ENCODE data around the gene HMGCR. TPM values are rescaled to one million over a fixed set of nuclear protein-coding genes. Genes with fewer than 3 reads are reported as not detected.
A peak's percentile ranks its signal among the peaks of the same experiment; 100 is the strongest.

Gene HMGCR
- total RNA-seq, 1 experiment from 2014 or later = 101 TPM

DNA sequence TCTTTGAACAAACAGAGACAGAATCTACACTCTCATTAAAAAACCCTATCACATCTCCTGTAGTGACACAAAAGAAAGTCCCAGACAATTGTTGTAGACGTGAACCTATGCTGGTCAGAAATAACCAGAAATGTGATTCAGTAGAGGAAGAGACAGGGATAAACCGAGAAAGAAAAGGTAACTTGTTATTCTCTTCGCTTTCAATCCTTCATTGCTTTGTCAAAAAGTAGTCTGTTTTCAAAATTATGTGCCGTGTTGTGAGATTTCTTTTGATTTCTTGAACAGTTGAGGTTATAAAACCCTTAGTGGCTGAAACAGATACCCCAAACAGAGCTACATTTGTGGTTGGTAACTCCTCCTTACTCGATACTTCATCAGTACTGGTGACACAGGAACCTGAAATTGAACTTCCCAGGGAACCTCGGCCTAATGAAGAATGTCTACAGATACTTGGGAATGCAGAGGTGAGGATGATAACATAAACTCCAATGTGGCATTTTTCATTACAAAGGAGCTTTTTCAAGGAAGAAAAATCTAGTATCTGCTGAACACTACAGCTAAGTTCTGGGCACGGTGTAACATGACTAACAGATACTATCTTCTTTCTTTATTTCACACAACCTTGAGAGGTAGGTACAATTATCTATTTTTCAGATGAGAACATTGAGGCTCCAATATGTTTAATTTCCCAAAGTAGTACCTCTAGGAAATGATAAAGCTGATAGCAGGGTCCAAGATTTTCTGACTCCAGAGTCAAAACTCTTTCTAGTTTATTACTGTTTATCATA lies 14.3 kb downstream of the HMGCR start:
- Histone ChIP-seq H3K4me2 (ENCODE audit: low read length) (no peak overlapping the region), H3K79me2 (ENCODE audit: insufficient read depth, low read length) (peaks cover 14% of the 10 kb centered on the region; the same call in 1 of the 2 replicates), H3K36me3 (ENCODE audit: control insufficient read depth in 1 of 2, insufficient read depth in 2 of 2, low read length in 2 of 2) (peaks cover 64 to 77% of the 10 kb centered on the region in 2 experiments), H3K4me1 (ENCODE audit: control insufficient read depth in 1 of 2, insufficient read depth in 2 of 2, low read length in 2 of 2) (no peaks in the 10 kb centered on the region), H3K9ac (ENCODE audit: low read length) (no peak overlapping the region), H3K9me2 (ENCODE audit: insufficient read depth) (no peaks in the 10 kb centered on the region), H3K27me3 (ENCODE audit: insufficient read depth, low read length) (no peaks in the 10 kb centered on the region), H3K4me3 (replicated peaks in 1 of 2; ENCODE audit: low read depth in 1 of 2, low read length in 2 of 2) (no peak overlapping the region), H3K27ac (ENCODE audit: low read depth, low read length) (no peak overlapping the region), H4K20me1 (ENCODE audit: insufficient read depth) (no peaks in the 10 kb centered on the region), H2AFZ (ENCODE audit: low read depth, low read length, poor library complexity, severe bottlenecking) (no peak overlapping the region), H3K9me3 (ENCODE audit: control insufficient read depth in 1 of 2, insufficient read depth in 1 of 2, low read depth in 1 of 2, low read length in 2 of 2) (no peaks in the 10 kb centered on the region)
- ATAC-seq = no peak
- intact Hi-C loops (cut with micrococcal nuclease) = no loop called here
- POLR2A ChIA-PET = interaction anchor here (1.3 kb wide), 1 partner anchor 14 kb away, joined by 4 read pairs; the partner anchor contains the start of gene HMGCR
- CTCF ChIA-PET = no interaction called here
- TSS peak; percentile 10 for BruUV-seq (replicated peaks)
- no peak for DNase-seq (ENCODE audit: low read depth, low spot score)
- RAD21 ChIA-PET (ENCODE audit: low non-redundant PET in 1 of 2, low total read pairs in 2 of 2, uncharacterized antibody in 2 of 2, unreplicated experiment in 2 of 2) = no interaction called here
- TF ChIP-seq FOSL1 (IDR thresholded peaks at IDR 0.05; ENCODE audit: low read depth) = no peak
- no peak for TF ChIP-seq CEBPB (IDR thresholded peaks at IDR 0.05; ENCODE audit: low read depth)
- TF ChIP-seq SP1 (IDR thresholded peaks at IDR 0.05; ENCODE audit: low read depth) = no peak
- TF ChIP-seq, protein P1, sequence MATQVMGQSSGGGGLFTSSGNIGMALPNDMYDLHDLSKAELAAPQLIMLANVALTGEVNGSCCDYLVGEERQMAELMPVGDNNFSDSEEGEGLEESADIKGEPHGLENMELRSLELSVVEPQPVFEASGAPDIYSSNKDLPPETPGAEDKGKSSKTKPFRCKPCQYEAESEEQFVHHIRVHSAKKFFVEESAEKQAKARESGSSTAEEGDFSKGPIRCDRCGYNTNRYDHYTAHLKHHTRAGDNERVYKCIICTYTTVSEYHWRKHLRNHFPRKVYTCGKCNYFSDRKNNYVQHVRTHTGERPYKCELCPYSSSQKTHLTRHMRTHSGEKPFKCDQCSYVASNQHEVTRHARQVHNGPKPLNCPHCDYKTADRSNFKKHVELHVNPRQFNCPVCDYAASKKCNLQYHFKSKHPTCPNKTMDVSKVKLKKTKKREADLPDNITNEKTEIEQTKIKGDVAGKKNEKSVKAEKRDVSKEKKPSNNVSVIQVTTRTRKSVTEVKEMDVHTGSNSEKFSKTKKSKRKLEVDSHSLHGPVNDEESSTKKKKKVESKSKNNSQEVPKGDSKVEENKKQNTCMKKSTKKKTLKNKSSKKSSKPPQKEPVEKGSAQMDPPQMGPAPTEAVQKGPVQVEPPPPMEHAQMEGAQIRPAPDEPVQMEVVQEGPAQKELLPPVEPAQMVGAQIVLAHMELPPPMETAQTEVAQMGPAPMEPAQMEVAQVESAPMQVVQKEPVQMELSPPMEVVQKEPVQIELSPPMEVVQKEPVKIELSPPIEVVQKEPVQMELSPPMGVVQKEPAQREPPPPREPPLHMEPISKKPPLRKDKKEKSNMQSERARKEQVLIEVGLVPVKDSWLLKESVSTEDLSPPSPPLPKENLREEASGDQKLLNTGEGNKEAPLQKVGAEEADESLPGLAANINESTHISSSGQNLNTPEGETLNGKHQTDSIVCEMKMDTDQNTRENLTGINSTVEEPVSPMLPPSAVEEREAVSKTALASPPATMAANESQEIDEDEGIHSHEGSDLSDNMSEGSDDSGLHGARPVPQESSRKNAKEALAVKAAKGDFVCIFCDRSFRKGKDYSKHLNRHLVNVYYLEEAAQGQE (IDR thresholded peaks at IDR 0.05; ENCODE audit: low read depth) = no peak
- TF ChIP-seq, protein P2, sequence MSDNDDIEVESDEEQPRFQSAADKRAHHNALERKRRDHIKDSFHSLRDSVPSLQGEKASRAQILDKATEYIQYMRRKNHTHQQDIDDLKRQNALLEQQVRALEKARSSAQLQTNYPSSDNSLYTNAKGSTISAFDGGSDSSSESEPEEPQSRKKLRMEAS (IDR thresholded peaks at IDR 0.05) = no peak
